OCI-LY3 (cell line): Measurements from ENCODE around the gene RPN2.

Experiments
- EZH2phosphoT487 ChIP-seq: fragments of 200-600 bp; shearing (Covaris generic); IDR thresholded peaks from 2 replicates; pipeline ENCODE4 v1.6.1; 2018; ENCODE audit warnings: antibody characterized with exemption, mixed run types, low read depth
- TF ChIP-seq, protein P1 (sequence below): fragments of 200-600, 300-600 bp; sonication (generic); IDR thresholded peaks from 2 replicates; pipeline ENCODE4 v1.5.1; 2014; ENCODE audit warnings: antibody characterized with exemption, low read length, low read depth

DNA sequence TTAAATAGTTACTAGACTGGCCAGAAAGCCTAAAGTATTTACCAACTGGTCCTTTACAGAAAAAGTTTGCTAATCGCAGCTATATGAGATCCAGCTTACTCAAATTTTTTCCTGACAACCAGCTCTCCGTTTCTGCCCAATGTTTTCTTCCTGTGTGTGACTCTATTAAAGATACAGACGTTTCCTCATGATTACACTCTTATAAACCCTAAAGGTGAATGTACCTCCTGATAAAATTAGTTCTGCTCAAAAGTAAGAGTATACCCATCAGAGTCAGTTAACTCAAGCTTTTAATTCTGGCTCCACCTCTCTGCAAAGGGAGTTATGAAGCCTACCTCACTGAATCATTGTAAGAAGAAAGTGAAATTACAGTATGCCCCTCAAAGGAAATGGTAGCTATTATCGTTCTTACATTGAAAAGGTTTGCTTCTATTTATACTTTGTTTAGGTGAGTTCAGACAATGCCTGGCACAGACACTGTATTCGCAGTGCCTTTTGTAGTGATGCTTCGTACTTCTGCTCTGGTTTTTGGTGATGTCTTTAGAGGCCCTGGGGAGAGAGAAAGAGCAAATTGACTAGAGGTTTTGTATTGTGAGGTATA lies 10.4 kb downstream of the RPN2 start:
- TF ChIP-seq, protein P1, sequence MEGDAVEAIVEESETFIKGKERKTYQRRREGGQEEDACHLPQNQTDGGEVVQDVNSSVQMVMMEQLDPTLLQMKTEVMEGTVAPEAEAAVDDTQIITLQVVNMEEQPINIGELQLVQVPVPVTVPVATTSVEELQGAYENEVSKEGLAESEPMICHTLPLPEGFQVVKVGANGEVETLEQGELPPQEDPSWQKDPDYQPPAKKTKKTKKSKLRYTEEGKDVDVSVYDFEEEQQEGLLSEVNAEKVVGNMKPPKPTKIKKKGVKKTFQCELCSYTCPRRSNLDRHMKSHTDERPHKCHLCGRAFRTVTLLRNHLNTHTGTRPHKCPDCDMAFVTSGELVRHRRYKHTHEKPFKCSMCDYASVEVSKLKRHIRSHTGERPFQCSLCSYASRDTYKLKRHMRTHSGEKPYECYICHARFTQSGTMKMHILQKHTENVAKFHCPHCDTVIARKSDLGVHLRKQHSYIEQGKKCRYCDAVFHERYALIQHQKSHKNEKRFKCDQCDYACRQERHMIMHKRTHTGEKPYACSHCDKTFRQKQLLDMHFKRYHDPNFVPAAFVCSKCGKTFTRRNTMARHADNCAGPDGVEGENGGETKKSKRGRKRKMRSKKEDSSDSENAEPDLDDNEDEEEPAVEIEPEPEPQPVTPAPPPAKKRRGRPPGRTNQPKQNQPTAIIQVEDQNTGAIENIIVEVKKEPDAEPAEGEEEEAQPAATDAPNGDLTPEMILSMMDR = no peak
- TF ChIP-seq EZH2phosphoT487 = no peak
